Measurements from ENCODE around the gene TMEM198. TPM values are rescaled to one million over a fixed set of nuclear protein-coding genes. Genes with fewer than 3 reads are reported as not detected.

The TMEM198 gene
- total RNA-seq, 1 donor from 2014 or later: 4.4 TPM

GRCh38 chr2:219562049-219563020, 18.5 kb downstream of the TMEM198 start:
- no peak for DNase-seq (ENCODE audit: low spot score)

GRCh38 chr2:219563271-219563928, 19.6 kb downstream of the TMEM198 start:
- no peak for DNase-seq (ENCODE audit: low spot score)

GRCh38 chr2:219565130-219566080, 21.6 kb downstream of the TMEM198 start:
- no peak for DNase-seq (ENCODE audit: low spot score)

GRCh38 chr2:219566640-219567039, 22.8 kb downstream of the TMEM198 start:
- DNase-seq (ENCODE audit: low spot score): no peak

GRCh38 chr2:219567131-219567530, 23.3 kb downstream of the TMEM198 start:
- no peak for DNase-seq (ENCODE audit: low spot score)

- DNase-seq (ENCODE audit: low spot score): no peak
Observed at GRCh38 chr2:219567791-219568361, 24.0 kb downstream of the TMEM198 start.

GRCh38 chr2:219569041-219569440, 25.2 kb downstream of the TMEM198 start:
- DNase-seq (ENCODE audit: low spot score): no peak

GRCh38 chr2:219569635-219570034, 25.8 kb downstream of the TMEM198 start:
- DNase-seq (ENCODE audit: low spot score): no peak

GRCh38 chr2:219570194-219570923, 26.5 kb downstream of the TMEM198 start:
- DNase-seq (ENCODE audit: low spot score): no peak

- DNase-seq (ENCODE audit: low spot score): no peak
Observed at GRCh38 chr2:219570924-219571310, 27.1 kb downstream of the TMEM198 start.

GRCh38 chr2:219571311-219572236, 27.7 kb downstream of the TMEM198 start, which contains the start of gene OBSL1:
Gene OBSL1 (minus strand): TSS chr2:219571539. CDS start chr2:219571232, 307 bp downstream.
- no peak for DNase-seq (ENCODE audit: low spot score)

- no peak for DNase-seq (ENCODE audit: low spot score)
Observed at GRCh38 chr2:219572237-219573001, 28.6 kb downstream of the TMEM198 start, which contains the start of gene INHA. Gene INHA (plus strand): TSS chr2:219572310. CDS start chr2:219572375, 65 bp downstream.

GRCh38 chr2:219573166-219573565, 29.3 kb downstream of the TMEM198 start:
- DNase-seq (ENCODE audit: low spot score): no peak

- no peak for DNase-seq (ENCODE audit: low spot score)
Observed at GRCh38 chr2:219574484-219575311, 30.9 kb downstream of the TMEM198 start.

GRCh38 chr2:219575566-219576504, 32.0 kb downstream of the TMEM198 start:
- no peak for DNase-seq (ENCODE audit: low spot score)
